ENCODE measurements around the gene MYH14. TPM values are rescaled to one million over a fixed set of nuclear protein-coding genes. Genes with fewer than 3 reads are reported as not detected.
A peak's percentile ranks its signal among the peaks of the same experiment; 100 is the strongest.

Gene MYH14
- polyA plus RNA-seq, 1 of the 3 experiments (the other 2 are of a cell fraction): 0.02 TPM

DNA sequence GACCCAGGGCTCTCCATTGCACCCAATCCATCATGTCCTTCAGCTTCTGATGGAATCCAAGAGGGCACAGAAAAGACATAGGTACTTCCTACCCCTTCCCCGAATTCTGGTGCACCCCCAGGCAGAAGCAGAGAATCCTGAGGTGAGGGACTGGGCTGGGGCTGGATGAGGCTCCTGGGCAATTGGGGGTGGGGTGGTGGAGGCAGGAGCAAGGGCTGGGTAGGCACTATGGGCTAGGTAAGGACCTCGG lies 128.5 kb downstream of the MYH14 start:
- POLR2A ChIA-PET: no interaction called here
- H3K4me1 ChIP-seq (ENCODE audit: control insufficient read depth in 1 of 2, insufficient read depth in 2 of 2, low read depth in 1 of 2, low read length in 1 of 2): peaks cover 7 to 38% of the 10 kb centered on the region in 2 experiments; a peak in 2 of 4 replicates

DNA sequence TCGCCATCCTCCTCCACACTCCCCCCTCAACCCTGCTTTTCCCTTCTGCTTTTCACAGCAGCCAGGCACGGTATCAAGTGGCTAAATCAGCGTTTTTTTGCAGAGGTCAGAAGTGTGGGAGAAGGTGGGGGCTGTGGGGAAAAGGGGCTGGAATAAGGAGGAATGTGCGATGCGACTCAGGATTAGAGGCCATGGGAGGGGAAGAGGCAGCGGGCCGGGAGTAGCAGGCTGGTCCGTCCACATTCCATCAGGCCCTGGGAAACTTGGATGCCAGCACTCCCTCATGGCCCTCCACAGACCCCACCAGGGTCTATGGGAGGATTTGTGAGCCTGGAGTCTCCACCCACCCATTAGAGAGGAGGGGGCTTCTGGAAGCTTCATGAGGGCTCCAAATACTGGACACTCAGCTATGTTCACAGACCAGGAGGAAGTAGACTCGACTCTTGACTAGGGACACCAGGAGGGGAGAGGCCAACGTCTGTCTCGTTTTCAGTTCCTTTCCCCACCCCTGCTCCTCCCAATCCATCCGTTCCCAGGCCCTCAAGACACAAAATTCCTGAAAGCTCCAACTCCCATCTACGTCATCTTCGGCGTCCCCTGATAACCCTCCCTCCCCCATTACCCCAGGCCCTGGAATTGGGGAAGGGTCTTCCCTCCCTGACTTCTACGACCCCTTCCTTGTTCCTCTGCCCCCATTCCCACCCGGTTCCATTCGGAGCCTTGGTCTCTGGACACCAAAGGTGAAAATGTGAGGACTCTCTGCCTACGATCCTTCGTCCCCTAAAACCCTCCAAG lies 129.0 kb downstream of the MYH14 start:
- peaks cover 7 to 38% of the 10 kb centered on the region in 2 experiments; a peak in 2 of 4 replicates for H3K4me1 ChIP-seq (ENCODE audit: control insufficient read depth in 1 of 2, insufficient read depth in 2 of 2, low read depth in 1 of 2, low read length in 1 of 2)
- no peak for DNase-seq
- H3K9me3 ChIP-seq: no peaks in the 10 kb centered on the region
- H3K4me2 ChIP-seq: peak overlapping the region; percentile 64
- no peak overlapping the region for H2AFZ ChIP-seq (ENCODE audit: low read depth)
- CTCF ChIA-PET: interaction anchor here (5.2 kb wide), 1 partner anchor 25 kb away, joined by 33 read pairs; no protein-coding TSS in a partner anchor
- H3K36me3 ChIP-seq (replicated peaks in 1 of 2; ENCODE audit: control insufficient read depth in 1 of 2, insufficient read depth in 2 of 2, low read length in 1 of 2): no peaks in the 10 kb centered on the region
- peaks cover 9% of the 10 kb centered on the region for H3F3A ChIP-seq (replicated peaks; ENCODE audit: insufficient read depth)
- peak overlapping the region in 1 of 2 experiments; percentile 51; a peak in 2 of 4 replicates for H3K4me3 ChIP-seq (ENCODE audit: low read depth in 2 of 2, low read length in 1 of 2)
- H4K20me1 ChIP-seq (ENCODE audit: insufficient read depth): no peaks in the 10 kb centered on the region
- 72% methylated on average over 20 of the region's 20 CpGs for WGBS (ENCODE audit: low lambda C conversion rate)
- H3K27me3 ChIP-seq (ENCODE audit: insufficient read depth): peaks cover 5% of the 10 kb centered on the region; the same call in 1 of the 2 replicates
- no peaks in the 10 kb centered on the region for H3K9me2 ChIP-seq
- POLR2A ChIA-PET: interaction anchor here (0.6 to 1.5 kb wide), 2 partner anchors 25 to 75 kb away, joined by 3 to 8 read pairs; no protein-coding TSS in a partner anchor
- H3K27ac ChIP-seq (ENCODE audit: low read depth in 2 of 2, low read length in 1 of 2): no peak overlapping the region; a peak in 1 of 4 replicates
- no peak overlapping the region for H3K9ac ChIP-seq
- no peaks in the 10 kb centered on the region for H3K79me2 ChIP-seq (ENCODE audit: insufficient read depth)
- TF ChIP-seq GATA2 (CRISPR knock-in tag; IDR thresholded peaks at IDR 0.05) (no peak), FOXM1 (IDR thresholded peaks at IDR 0.05; ENCODE audit: low read depth) (no peak), NFIC (IDR thresholded peaks at IDR 0.05; ENCODE audit: borderline replicate concordance) (no peak), JUND (IDR thresholded peaks at IDR 0.05) (no peak), RFX5 (IDR thresholded peaks at IDR 0.05; ENCODE audit: low read length) (no peak), GABPA (IDR thresholded peaks at IDR 0.05; ENCODE audit: low read depth) (no peak), CHD2 (IDR thresholded peaks at IDR 0.05; ENCODE audit: low read length, partially characterized antibody) (no peak), FOSL2 (IDR thresholded peaks at IDR 0.05; ENCODE audit: borderline replicate concordance, low read depth) (no peak), POLR2AphosphoS5 (IDR thresholded peaks at IDR 0.05; ENCODE audit: low read depth, low read length) (no peak), SMC3 (IDR thresholded peaks at IDR 0.05; ENCODE audit: low read depth, low read length) (no peak), ELF1 (IDR thresholded peaks at IDR 0.05) (no peak), NRF1 (IDR thresholded peaks at IDR 0.05; ENCODE audit: low read depth, low read length) (no peak), FOXJ3 (CRISPR knock-in tag; IDR thresholded peaks at IDR 0.05) (no peak), MEF2A (IDR thresholded peaks at IDR 0.05; ENCODE audit: borderline replicate concordance, low read depth) (no peak), RCOR1 (IDR thresholded peaks at IDR 0.05; ENCODE audit: low read length) (no peak), YY1 (IDR thresholded peaks at IDR 0.05; ENCODE audit: low read depth) (no peak), EZH2phosphoT487 (IDR thresholded peaks at IDR 0.05; ENCODE audit: borderline replicate concordance, low read depth) (no peak)
- TF ChIP-seq, protein P1, sequence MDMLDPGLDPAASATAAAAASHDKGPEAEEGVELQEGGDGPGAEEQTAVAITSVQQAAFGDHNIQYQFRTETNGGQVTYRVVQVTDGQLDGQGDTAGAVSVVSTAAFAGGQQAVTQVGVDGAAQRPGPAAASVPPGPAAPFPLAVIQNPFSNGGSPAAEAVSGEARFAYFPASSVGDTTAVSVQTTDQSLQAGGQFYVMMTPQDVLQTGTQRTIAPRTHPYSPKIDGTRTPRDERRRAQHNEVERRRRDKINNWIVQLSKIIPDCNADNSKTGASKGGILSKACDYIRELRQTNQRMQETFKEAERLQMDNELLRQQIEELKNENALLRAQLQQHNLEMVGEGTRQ (IDR thresholded peaks at IDR 0.05; ENCODE audit: borderline replicate concordance, low read depth, low read length): no peak
- TF ChIP-seq, protein P2, sequence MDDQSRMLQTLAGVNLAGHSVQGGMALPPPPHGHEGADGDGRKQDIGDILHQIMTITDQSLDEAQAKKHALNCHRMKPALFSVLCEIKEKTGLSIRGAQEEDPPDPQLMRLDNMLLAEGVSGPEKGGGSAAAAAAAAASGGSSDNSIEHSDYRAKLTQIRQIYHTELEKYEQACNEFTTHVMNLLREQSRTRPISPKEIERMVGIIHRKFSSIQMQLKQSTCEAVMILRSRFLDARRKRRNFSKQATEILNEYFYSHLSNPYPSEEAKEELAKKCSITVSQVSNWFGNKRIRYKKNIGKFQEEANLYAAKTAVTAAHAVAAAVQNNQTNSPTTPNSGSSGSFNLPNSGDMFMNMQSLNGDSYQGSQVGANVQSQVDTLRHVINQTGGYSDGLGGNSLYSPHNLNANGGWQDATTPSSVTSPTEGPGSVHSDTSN (IDR thresholded peaks at IDR 0.05): no peak
- TF ChIP-seq, protein P3, sequence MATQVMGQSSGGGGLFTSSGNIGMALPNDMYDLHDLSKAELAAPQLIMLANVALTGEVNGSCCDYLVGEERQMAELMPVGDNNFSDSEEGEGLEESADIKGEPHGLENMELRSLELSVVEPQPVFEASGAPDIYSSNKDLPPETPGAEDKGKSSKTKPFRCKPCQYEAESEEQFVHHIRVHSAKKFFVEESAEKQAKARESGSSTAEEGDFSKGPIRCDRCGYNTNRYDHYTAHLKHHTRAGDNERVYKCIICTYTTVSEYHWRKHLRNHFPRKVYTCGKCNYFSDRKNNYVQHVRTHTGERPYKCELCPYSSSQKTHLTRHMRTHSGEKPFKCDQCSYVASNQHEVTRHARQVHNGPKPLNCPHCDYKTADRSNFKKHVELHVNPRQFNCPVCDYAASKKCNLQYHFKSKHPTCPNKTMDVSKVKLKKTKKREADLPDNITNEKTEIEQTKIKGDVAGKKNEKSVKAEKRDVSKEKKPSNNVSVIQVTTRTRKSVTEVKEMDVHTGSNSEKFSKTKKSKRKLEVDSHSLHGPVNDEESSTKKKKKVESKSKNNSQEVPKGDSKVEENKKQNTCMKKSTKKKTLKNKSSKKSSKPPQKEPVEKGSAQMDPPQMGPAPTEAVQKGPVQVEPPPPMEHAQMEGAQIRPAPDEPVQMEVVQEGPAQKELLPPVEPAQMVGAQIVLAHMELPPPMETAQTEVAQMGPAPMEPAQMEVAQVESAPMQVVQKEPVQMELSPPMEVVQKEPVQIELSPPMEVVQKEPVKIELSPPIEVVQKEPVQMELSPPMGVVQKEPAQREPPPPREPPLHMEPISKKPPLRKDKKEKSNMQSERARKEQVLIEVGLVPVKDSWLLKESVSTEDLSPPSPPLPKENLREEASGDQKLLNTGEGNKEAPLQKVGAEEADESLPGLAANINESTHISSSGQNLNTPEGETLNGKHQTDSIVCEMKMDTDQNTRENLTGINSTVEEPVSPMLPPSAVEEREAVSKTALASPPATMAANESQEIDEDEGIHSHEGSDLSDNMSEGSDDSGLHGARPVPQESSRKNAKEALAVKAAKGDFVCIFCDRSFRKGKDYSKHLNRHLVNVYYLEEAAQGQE (IDR thresholded peaks at IDR 0.05; ENCODE audit: low read depth, low read length): no peak

More for the DNA sequence above, 128.5 kb downstream of the MYH14 start:
- Histone ChIP-seq H3K36me3 (replicated peaks in 1 of 2; ENCODE audit: control insufficient read depth in 1 of 2, insufficient read depth in 2 of 2, low read length in 1 of 2) (no peaks in the 10 kb centered on the region), H3K79me2 (ENCODE audit: insufficient read depth) (no peaks in the 10 kb centered on the region), H3K9me3 (no peaks in the 10 kb centered on the region), H3K9me2 (no peaks in the 10 kb centered on the region), H3K9ac (no peak overlapping the region), H3K27ac (ENCODE audit: low read depth in 2 of 2, low read length in 1 of 2) (no peak overlapping the region), H4K20me1 (ENCODE audit: insufficient read depth) (no peaks in the 10 kb centered on the region), H3K4me2 (0 out of 2 replicates have a peak overlapping the region, but pooled peaks have one; percentile 78), H3K4me3 (ENCODE audit: low read depth in 2 of 2, low read length in 1 of 2) (no peak overlapping the region; a peak in 1 of 4 replicates), H2AFZ (ENCODE audit: low read depth) (no peak overlapping the region), H3F3A (replicated peaks; ENCODE audit: insufficient read depth) (peaks cover 9% of the 10 kb centered on the region), H3K27me3 (ENCODE audit: insufficient read depth) (peaks cover 10% of the 10 kb centered on the region; the same call in 1 of the 2 replicates)
- no peak for DNase-seq
- WGBS (ENCODE audit: low lambda C conversion rate): 31% methylated on average over 2 of the region's 2 CpGs
- TF ChIP-seq JUND (IDR thresholded peaks at IDR 0.05): no peak
- TF ChIP-seq TAF1 (IDR thresholded peaks at IDR 0.05; ENCODE audit: borderline replicate concordance, low read depth, low read length): no peak
- no peak for TF ChIP-seq RFX5 (IDR thresholded peaks at IDR 0.05; ENCODE audit: low read length)
- TF ChIP-seq SIN3A (IDR thresholded peaks at IDR 0.05; ENCODE audit: borderline replicate concordance, low read depth, low read length): no peak
- TF ChIP-seq RXRA (IDR thresholded peaks at IDR 0.05; ENCODE audit: borderline replicate concordance, low read depth): no peak
- TF ChIP-seq NFIC (IDR thresholded peaks at IDR 0.05; ENCODE audit: borderline replicate concordance): no peak
- CTCF ChIA-PET: no interaction called here

All from SK-N-SH (cell line).